GM19328 (cell line): ENCODE results near the gene CCDC24.

Source experiments
- ATAC-seq: cut with Tn5 transposase; IDR thresholded peaks from one replicate; pipeline ENCODE4 v1.9.1; 2021; ENCODE audit warnings: mild to moderate bottlenecking, moderate library complexity; ENCODE audit not compliant: unreplicated experiment

CCDC24 gene

GRCh38 chr1:44036409-44037139, 45.2 kb downstream of the CCDC24 start:
- ATAC-seq, result no peak

DNA sequence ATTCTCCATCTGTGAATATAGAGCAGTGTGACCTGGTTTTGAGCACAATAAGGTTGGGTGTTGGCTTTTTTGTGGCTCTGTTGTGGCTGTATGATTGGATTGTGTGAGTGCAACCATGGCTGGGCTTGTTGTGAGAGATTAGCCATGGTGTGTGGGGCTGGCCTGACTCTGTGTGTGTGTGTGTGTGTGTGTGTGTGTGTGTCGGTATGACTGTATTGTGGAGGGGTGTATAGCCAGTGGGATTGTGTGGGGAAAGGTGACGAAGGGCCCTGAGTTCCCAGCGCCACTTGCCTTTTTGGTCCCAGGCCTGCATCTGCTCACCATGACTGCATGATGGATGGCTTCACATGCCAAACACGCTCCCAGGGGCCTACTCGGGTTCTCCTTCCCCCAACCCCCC, 45.8 kb downstream of the CCDC24 start:
- no peak for ATAC-seq

DNA sequence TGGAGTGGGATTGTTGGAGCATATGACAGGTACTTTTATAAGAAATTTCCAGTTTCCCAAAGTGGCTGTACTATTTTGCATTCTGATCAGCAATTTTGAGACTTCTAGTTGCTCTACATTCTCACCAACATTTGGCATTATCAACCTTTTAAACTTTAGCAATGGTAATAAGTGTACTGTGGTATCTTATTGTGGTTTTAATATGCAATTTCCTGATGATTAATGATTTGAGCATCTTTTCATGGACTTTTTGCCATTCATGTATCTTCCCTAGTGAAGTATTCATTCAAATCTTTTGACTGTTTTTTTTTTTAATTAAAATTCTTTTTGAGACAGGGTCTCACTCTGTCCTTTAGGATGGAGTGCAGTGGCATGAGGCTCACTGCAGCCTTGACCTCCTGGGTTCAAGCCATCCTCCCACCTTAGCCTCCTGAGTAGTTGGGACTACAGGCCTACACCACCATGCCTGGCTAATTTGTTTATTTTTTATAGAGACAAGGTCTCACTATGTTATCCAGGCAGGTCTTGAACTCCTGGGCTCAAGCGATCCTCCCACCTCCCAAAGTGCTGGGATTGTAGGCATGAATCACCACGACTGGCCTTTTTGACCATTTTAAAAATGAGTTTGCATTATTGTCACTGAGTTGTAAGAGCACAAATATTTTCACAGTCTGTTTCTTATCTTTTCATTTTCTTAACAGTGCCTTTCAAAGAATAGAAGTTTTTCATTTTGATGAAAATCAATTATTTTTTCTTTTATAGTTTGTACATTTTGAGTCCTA, 47.7 kb downstream of the CCDC24 start:
- ATAC-seq, result no peak

DNA sequence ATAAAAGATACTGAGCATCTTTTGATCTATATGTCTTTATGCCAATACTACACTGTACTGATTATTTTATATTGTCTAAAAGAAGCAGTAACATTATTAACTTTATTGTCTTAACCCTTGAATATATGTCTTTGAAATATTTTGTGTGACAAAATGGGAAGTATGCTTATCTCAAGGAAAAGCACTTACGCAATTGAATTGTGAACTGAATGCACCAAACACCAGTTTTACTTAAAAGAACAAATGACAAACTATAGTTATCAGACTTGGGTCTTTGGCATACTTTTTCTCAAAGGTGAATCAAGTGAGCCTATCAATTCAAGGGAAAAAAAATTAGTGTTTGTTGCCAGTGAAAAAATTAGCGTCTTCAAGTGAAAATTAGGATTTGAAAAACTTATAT, 49.0 kb downstream of the CCDC24 start:
- ATAC-seq, result no peak

DNA sequence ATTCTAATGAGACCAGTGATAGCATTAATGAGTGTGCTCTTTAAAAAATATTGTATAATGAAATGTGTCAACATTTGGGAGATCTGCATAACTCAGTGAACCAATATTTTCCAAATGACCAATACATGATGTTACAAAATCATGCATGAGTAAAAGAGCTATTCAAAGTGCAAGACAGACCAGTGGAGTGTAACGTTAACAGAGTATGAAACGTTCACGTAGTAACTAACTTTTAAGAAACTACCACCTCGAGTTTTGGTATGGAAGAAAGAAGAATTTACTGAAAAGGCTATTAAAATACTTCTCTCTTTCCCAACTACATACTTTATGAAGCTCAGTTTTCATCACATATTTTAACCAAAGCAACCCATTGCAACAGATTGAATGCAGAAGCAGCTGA, 49.4 kb downstream of the CCDC24 start:
- no peak for ATAC-seq

DNA sequence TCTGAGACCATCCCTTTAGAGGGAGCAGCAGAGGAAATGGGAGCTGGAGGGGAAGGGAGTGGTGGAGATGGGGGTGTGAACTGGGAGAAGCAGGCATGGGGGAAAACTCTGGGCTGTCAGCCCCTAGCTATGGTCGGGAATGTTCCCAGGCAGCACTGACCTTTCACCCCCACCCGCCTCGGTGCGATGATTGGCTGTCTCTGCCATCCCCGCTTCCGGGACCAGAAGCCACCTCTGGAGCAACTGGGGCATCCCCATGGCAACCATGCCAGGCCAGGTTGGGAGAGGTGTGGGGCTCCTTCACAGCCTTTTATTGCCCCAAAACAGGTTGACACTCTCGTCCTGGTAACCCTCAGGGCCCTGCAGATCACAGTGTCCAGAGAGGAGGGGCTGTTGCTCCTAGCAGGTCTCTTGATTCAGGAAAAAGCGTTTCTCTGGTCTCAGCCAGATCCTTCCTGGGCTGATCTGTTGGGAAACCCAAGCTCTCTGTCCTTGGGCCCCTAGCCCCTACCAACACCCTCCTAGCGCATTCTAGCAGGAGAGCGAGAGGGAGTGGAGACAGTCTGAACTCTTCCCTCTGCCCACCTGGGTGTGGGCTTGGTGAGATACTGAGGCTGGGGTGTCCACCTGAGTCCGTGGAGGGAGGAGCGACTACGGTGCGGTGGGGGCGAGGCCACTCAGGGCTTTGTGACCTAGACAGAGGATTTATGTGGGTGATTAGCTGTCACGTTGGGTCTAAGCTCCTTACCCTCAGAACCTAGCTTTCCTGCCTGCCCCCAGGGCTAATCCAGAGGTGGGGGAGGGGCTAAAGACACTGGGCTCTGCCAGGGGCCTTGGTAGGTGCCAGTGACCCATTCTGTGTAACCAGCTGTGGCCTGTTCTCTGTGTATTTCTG, 52.0 kb downstream of the CCDC24 start:
- no peak for ATAC-seq

DNA sequence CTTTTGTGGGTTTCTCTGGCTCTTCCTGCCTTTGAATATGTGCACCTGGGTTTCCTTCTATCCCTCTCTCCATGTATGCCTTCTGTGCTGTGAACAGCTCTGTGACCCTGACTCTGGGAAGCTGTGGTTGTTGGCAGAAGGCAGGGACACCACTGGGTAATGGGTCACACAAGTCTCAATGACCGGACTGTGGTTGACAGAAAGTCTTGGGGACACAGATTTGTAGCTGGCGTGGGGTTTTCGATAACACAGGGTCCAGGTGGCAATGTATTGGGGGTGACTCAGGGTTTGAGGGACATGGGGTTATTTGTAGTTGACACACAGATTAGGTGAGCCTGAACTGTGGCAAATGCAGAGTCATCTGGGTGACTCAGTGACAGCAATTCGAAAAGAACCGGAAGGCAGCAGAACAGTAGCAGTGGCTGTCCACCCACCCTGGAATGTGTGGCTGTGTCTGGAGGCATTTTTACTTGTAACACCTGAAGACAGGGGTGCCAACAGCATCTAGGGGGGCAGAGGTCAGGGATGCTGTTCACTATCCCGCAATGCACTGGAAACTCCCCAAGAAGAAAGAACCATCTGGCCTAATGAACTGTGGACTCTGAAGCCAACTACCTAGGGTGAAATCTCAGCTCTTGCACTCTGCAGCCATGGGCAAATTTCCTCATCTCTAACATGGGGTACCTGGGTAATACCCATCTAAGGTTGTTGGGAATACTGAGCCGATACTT, 52.8 kb downstream of the CCDC24 start:
- no peak for ATAC-seq

GRCh38 chr1:44045064-44045463, 53.7 kb downstream of the CCDC24 start:
- ATAC-seq, result no peak
